HepG2 (cell line): ENCODE data around the gene GDNF. TPM values are rescaled to one million over a fixed set of nuclear protein-coding genes. Genes with fewer than 3 reads are reported as not detected.

ENCODE experiments used
- CEBPG ChIP-seq: IDR thresholded peaks from 2 replicates; pipeline ENCODE4 v1.6.1; 2016
- ESRRA ChIP-seq: sonication (generic); formaldehyde crosslinking; IDR thresholded peaks from 2 replicates; pipeline ENCODE4 v1.5.1; 2020; ENCODE audit warnings: mild to moderate bottlenecking, low read depth, missing genetic modification reagents
- GATAD2A ChIP-seq: IDR thresholded peaks from 2 replicates; pipeline ENCODE4 v1.6.1; 2016
- HNF4G ChIP-seq, 2 experiments: sonication (generic) in 1 of 2; formaldehyde crosslinking in 1 of 2; IDR thresholded peaks; 2 replicates each; pipeline versions ENCODE4 v1.4.0 to v1.6.1; 2011 to 2020; ENCODE audit warnings: borderline replicate concordance in 2 of 2, low read depth in 2 of 2, mild to moderate bottlenecking in 2 of 2, low read length in 1 of 2, missing genetic modification reagents in 1 of 2, moderate library complexity in 1 of 2
- NR2C2 ChIP-seq: sonication (generic); formaldehyde crosslinking; IDR thresholded peaks from 2 replicates; pipeline ENCODE4 v1.4.0; 2020; ENCODE audit warnings: missing genetic modification reagents, mild to moderate bottlenecking, moderate library complexity, borderline replicate concordance
- POGZ ChIP-seq: sonication (generic); formaldehyde crosslinking; IDR thresholded peaks from 2 replicates; pipeline ENCODE4 v1.4.0; 2020; ENCODE audit warnings: mild to moderate bottlenecking, missing genetic modification reagents
- RARA ChIP-seq: IDR thresholded peaks from 2 replicates; pipeline ENCODE4 v1.6.1; 2016; ENCODE audit warnings: missing genetic modification reagents, missing compliant biosample characterization
- SALL1 ChIP-seq: sonication (generic); formaldehyde crosslinking; IDR thresholded peaks from 2 replicates; pipeline ENCODE4 v1.8.0; 2022; ENCODE audit warnings: mild to moderate bottlenecking, missing genetic modification reagents
- ZMYM3 ChIP-seq: sonication (generic); formaldehyde crosslinking; IDR thresholded peaks from 2 replicates; pipeline ENCODE4 v1.5.1; 2020; ENCODE audit warnings: mild to moderate bottlenecking, missing genetic modification reagents
- ZNF17 ChIP-seq: sonication (generic); formaldehyde crosslinking; IDR thresholded peaks from 2 replicates; pipeline ENCODE4 v1.5.0; 2020; ENCODE audit warnings: mild to moderate bottlenecking, missing genetic modification reagents
- ZNF264 ChIP-seq: sonication (generic); formaldehyde crosslinking; IDR thresholded peaks from 2 replicates; pipeline ENCODE4 v1.4.0; 2020; ENCODE audit warnings: missing genetic modification reagents
- ZNF577 ChIP-seq: sonication (generic); formaldehyde crosslinking; IDR thresholded peaks from 2 replicates; pipeline ENCODE4 v1.4.0; 2020; ENCODE audit warnings: mild to moderate bottlenecking, low read depth, missing genetic modification reagents, borderline replicate concordance
- ZSCAN22 ChIP-seq: sonication (generic); formaldehyde crosslinking; IDR thresholded peaks from 2 replicates; pipeline ENCODE4 v1.4.0; 2020; ENCODE audit warnings: mild to moderate bottlenecking, missing genetic modification reagents
- polyA plus RNA-seq, 8 experiments: library from polyadenylated mRNA; depleted of rRNA in 3 of 8; stranded (reverse) in 7 of 8; unstranded in 1 of 8; fragments of >200 nt; fragmentation: Illumina TruSeq in 4 of 8; extraction: Trizol in 4 of 8; gene quantifications; 2 replicates each; pipeline versions ENCODE4 v1.2.1 to v1.2.3, GENCODE V29; 2011 to 2016; ENCODE audit warnings: low read depth in 4 of 8, missing spikeins in 1 of 8, mixed read lengths in 1 of 8; ENCODE audit not compliant: insufficient read depth in 1 of 8
- total RNA-seq, 5 experiments: library from RNA; depleted of rRNA; stranded (reverse); fragments of >200 nt; fragmentation: Illumina TruSeq; extraction: Trizol; gene quantifications; 2 replicates each; pipeline ENCODE4 v1.2.3, GENCODE V29; 2016; ENCODE audit warnings: low read depth in 1 of 5
- TF ChIP-seq, protein P1 (sequence below): IDR thresholded peaks from 2 replicates; pipeline ENCODE4 v1.4.0; 2020; ENCODE audit warnings: mild to moderate bottlenecking, missing genetic modification reagents

The GDNF gene
- total and polyA plus RNA-seq, 2 of the 13 experiments (the other 11 are each of a cell fraction or from before 2014, with no cell fraction given), result 0.24 to 0.46 TPM

DNA sequence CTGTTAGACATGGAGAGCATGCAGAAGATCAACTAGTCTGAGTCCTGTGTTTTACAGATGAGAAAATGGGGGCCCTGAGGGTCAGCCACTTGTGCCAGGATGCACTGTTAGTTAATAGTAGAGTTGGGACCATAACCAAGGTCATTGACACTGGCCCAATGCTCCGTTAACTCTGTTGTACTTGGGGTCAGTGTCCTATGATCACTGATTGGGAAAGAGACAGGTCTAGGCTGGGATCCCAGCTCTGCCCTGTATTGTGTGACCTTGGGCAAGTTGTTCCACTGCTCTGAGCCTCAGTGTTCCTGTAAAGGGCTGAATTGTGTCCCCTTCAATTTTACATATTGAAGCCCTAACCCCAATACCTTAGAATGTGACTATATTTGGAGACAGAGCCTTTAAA lies 70.0 kb downstream of the GDNF start (continued):
- TF ChIP-seq ZNF577 (CRISPR knock-in tag), result no peak
- TF ChIP-seq SALL1, result peak; percentile 47; the same call in 1 of the 2 replicates
- TF ChIP-seq ZNF17 (CRISPR knock-in tag), result no peak
- peak; percentile 49; the same call in 1 of the 2 replicates for TF ChIP-seq HNF4G (IDR thresholded peaks at IDR 0.05; ENCODE audit: borderline replicate concordance, low read depth, low read length)
- no peak for TF ChIP-seq HNF4G (CRISPR knock-in tag; IDR thresholded peaks at IDR 0.05; ENCODE audit: borderline replicate concordance, low read depth)
- peak; percentile 58 for TF ChIP-seq GATAD2A (CRISPR knock-in tag)
- 0 out of 2 replicates have a peak, but pooled peaks have one; percentile 32 for TF ChIP-seq ZNF264
- TF ChIP-seq ESRRA (CRISPR knock-in tag), result peak; percentile 96
- TF ChIP-seq ZSCAN22 (CRISPR knock-in tag), result no peak
- peak; percentile 36; the same call in 1 of the 2 replicates for TF ChIP-seq CEBPG (CRISPR knock-in tag)
- TF ChIP-seq, protein P1, sequence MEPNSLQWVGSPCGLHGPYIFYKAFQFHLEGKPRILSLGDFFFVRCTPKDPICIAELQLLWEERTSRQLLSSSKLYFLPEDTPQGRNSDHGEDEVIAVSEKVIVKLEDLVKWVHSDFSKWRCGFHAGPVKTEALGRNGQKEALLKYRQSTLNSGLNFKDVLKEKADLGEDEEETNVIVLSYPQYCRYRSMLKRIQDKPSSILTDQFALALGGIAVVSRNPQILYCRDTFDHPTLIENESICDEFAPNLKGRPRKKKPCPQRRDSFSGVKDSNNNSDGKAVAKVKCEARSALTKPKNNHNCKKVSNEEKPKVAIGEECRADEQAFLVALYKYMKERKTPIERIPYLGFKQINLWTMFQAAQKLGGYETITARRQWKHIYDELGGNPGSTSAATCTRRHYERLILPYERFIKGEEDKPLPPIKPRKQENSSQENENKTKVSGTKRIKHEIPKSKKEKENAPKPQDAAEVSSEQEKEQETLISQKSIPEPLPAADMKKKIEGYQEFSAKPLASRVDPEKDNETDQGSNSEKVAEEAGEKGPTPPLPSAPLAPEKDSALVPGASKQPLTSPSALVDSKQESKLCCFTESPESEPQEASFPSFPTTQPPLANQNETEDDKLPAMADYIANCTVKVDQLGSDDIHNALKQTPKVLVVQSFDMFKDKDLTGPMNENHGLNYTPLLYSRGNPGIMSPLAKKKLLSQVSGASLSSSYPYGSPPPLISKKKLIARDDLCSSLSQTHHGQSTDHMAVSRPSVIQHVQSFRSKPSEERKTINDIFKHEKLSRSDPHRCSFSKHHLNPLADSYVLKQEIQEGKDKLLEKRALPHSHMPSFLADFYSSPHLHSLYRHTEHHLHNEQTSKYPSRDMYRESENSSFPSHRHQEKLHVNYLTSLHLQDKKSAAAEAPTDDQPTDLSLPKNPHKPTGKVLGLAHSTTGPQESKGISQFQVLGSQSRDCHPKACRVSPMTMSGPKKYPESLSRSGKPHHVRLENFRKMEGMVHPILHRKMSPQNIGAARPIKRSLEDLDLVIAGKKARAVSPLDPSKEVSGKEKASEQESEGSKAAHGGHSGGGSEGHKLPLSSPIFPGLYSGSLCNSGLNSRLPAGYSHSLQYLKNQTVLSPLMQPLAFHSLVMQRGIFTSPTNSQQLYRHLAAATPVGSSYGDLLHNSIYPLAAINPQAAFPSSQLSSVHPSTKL, result peak; percentile 54
- TF ChIP-seq RARA (CRISPR knock-in tag), result peak; percentile 54; the same call in 1 of the 2 replicates
- TF ChIP-seq POGZ (CRISPR knock-in tag), result peak; percentile 68
- 0 out of 2 replicates have a peak, but pooled peaks have one; percentile 35 for TF ChIP-seq ZMYM3 (CRISPR knock-in tag)
- peak; percentile 32; the same call in 1 of the 2 replicates for TF ChIP-seq NR2C2 (CRISPR knock-in tag)
